HCT116 (cell line): ENCODE measurements around the gene CYP3A5. TPM values are rescaled to one million over a fixed set of nuclear protein-coding genes. Genes with fewer than 3 reads are reported as not detected.
"Not testable (repeated sequence)": the region's sequence is repeated elsewhere in the genome, so short reads cannot be mapped to it uniquely, and the experiment has no call there.

ENCODE experiments used
- ATAC-seq: fragments of 200-7000 bp; cut with Tn5 transposase; 2 replicates; pipeline ENCODE4 v1.9.1; 2020; ENCODE audit warnings: mild to moderate bottlenecking, moderate library complexity
- BruUV-seq: library from RNA; stranded (reverse); fragments of 400-500 nt; replicated peaks from 2 replicates; lab custom pipeline; 2021; lab: Mats Ljungman, UMichigan
- CTCF ChIA-PET: fragments of 300-600 bp; sonication (Branson Sonifier 250); formaldehyde crosslinking; loops from one replicate; lab custom pipeline; 2021; ENCODE audit warnings: antibody characterized with exemption; lab: Charles Lee
- POLR2A ChIA-PET: fragments of 300-600, 350-600 bp; sonication (Branson Sonifier 250); formaldehyde crosslinking; loops from one replicate; lab custom pipeline; 2021; ENCODE audit warnings: antibody characterized with exemption; lab: Charles Lee
- RAD21 ChIA-PET, 2 experiments: fragments of 300-600 bp; sonication (Branson Sonifier 250); formaldehyde crosslinking; loops; one replicate each; lab custom pipeline; 2023; ENCODE audit warnings: low total read pairs in 2 of 2; ENCODE audit not compliant: uncharacterized antibody in 2 of 2, unreplicated experiment in 2 of 2, low non-redundant PET in 1 of 2; lab: Charles Lee
- DNase-seq: peaks from one replicate; pipeline ENCODE4 v3.0.0-alpha.2; 2010; ENCODE audit warnings: low read depth, low spot score
- H2AFZ ChIP-seq: fragments of 200-600 bp; shearing (Covaris generic), sonication (generic); 2 replicates; pipeline ENCODE4 v1.6.1; 2017; ENCODE audit warnings: low read depth, mixed run types, mixed read lengths, antibody characterized with exemption, low read length; ENCODE audit not compliant: poor library complexity, severe bottlenecking
- H3K27ac ChIP-seq: 2 replicates; pipeline ENCODE4 v1.5.1; 2012; ENCODE audit warnings: low read depth, low read length
- H3K27me3 ChIP-seq: fragments of 200-600 bp; sonication (generic); 2 replicates; pipeline ENCODE4 v1.6.1; 2016; ENCODE audit warnings: mixed run types, low read length, mixed read lengths; ENCODE audit not compliant: insufficient read depth
- H3K36me3 ChIP-seq, 2 experiments: fragments of 200-500 bp in 1 of 2; fragments of 200-600 bp in 1 of 2; sonication (Bioruptor generic) in 1 of 2; sonication (generic) in 1 of 2; 2 replicates each; pipeline versions ENCODE4 v1.5.1 to v1.6.1; 2014 to 2016; ENCODE audit warnings: low read length in 2 of 2, inconsistent platforms in 1 of 2, mixed read lengths in 1 of 2, mixed run types in 1 of 2; ENCODE audit not compliant: insufficient read depth in 2 of 2, control insufficient read depth in 1 of 2
- H3K4me1 ChIP-seq, 2 experiments: fragments of 200-600 bp in 1 of 2; sonication (generic) in 1 of 2; 2 replicates each; pipeline versions ENCODE4 v1.5.1 to v1.6.1; 2012 to 2017; ENCODE audit warnings: low read length in 2 of 2, inconsistent platforms in 1 of 2, mild to moderate bottlenecking in 1 of 2, mixed read lengths in 1 of 2, mixed run types in 1 of 2, moderate library complexity in 1 of 2; ENCODE audit not compliant: insufficient read depth in 2 of 2, control insufficient read depth in 1 of 2
- H3K4me2 ChIP-seq: fragments of 200-600 bp; sonication (generic); 2 replicates; pipeline ENCODE4 v1.6.1; 2017; ENCODE audit warnings: mixed run types, low read length, mixed read lengths
- H3K4me3 ChIP-seq, 2 experiments: fragments of 200-600 bp in 1 of 2; sonication (generic) in 1 of 2; replicated peaks in 1 of 2; 2 replicates each; pipeline ENCODE4 v1.5.1; 2011 to 2016; ENCODE audit warnings: low read length in 2 of 2, control low read depth in 1 of 2, low read depth in 1 of 2, mild to moderate bottlenecking in 1 of 2, mixed read lengths in 1 of 2, mixed run types in 1 of 2
- H3K79me2 ChIP-seq: fragments of 200-600 bp; sonication (generic); 2 replicates; pipeline ENCODE4 v1.6.1; 2017; ENCODE audit warnings: mild to moderate bottlenecking, mixed run types, low read length, moderate library complexity, mixed read lengths; ENCODE audit not compliant: insufficient read depth
- H3K9ac ChIP-seq: fragments of 200-600 bp; sonication (generic); 2 replicates; pipeline ENCODE4 v1.6.1; 2016; ENCODE audit warnings: low read length, mixed read lengths
- H3K9me2 ChIP-seq: fragments of 200-600 bp; sonication (generic), shearing (Covaris generic); 2 replicates; pipeline ENCODE4 v1.6.1; 2017; ENCODE audit warnings: mixed run types, mild to moderate bottlenecking, moderate library complexity; ENCODE audit not compliant: insufficient read depth
- H3K9me3 ChIP-seq, 2 experiments: fragments of 200-500 bp in 1 of 2; fragments of 200-600 bp in 1 of 2; sonication (Bioruptor generic) in 1 of 2; sonication (generic) in 1 of 2; 2 replicates each; pipeline ENCODE4 v1.6.1; 2014 to 2017; ENCODE audit warnings: low read length in 2 of 2, mixed read lengths in 2 of 2, inconsistent platforms in 1 of 2, low read depth in 1 of 2, mild to moderate bottlenecking in 1 of 2, mixed run types in 1 of 2, moderate library complexity in 1 of 2; ENCODE audit not compliant: control insufficient read depth in 1 of 2, insufficient read depth in 1 of 2
- H4K20me1 ChIP-seq: fragments of 200-600 bp; sonication (generic), shearing (Covaris generic); 2 replicates; pipeline ENCODE4 v1.6.1; 2017; ENCODE audit warnings: mixed run types, mild to moderate bottlenecking, moderate library complexity; ENCODE audit not compliant: insufficient read depth
- CEBPB ChIP-seq: IDR thresholded peaks from 2 replicates; pipeline ENCODE4 v1.6.1; 2012; ENCODE audit warnings: low read depth
- EGR1 ChIP-seq: IDR thresholded peaks from 2 replicates; pipeline ENCODE4 v1.6.1; 2012; ENCODE audit warnings: low read depth
- ELF1 ChIP-seq: IDR thresholded peaks from 2 replicates; pipeline ENCODE4 v1.6.1; 2012; ENCODE audit warnings: low read depth, borderline replicate concordance
- EZH2 ChIP-seq: fragments of 200-600 bp; sonication (generic); IDR thresholded peaks from 2 replicates; pipeline ENCODE4 v1.6.1; 2017; ENCODE audit warnings: antibody characterized with exemption, mixed run types
- EZH2phosphoT487 ChIP-seq: fragments of 200-600 bp; IDR thresholded peaks from 2 replicates; pipeline ENCODE4 v1.6.1; 2018; ENCODE audit warnings: antibody characterized with exemption, borderline replicate concordance
- JUND ChIP-seq: IDR thresholded peaks from 2 replicates; pipeline ENCODE4 v1.6.1; 2012
- POLR2A ChIP-seq: IDR thresholded peaks from 2 replicates; pipeline ENCODE4 v1.7.0; 2011; ENCODE audit warnings: borderline replicate concordance; ENCODE audit not compliant: insufficient read depth, insufficient read length; ENCODE audit errors: extremely low read depth
- SIN3A ChIP-seq: IDR thresholded peaks from 2 replicates; pipeline ENCODE4 v1.6.1; 2012; ENCODE audit warnings: low read depth
- SP1 ChIP-seq: IDR thresholded peaks from 2 replicates; pipeline ENCODE4 v1.6.1; 2012; ENCODE audit warnings: low read depth
- SRF ChIP-seq: IDR thresholded peaks from 2 replicates; pipeline ENCODE4 v1.6.1; 2012; ENCODE audit warnings: low read depth
- YY1 ChIP-seq: IDR thresholded peaks from 2 replicates; pipeline ENCODE4 v1.6.1; 2011; ENCODE audit warnings: low read length, low read depth, moderate library complexity, mild to moderate bottlenecking; ENCODE audit not compliant: insufficient replicate concordance; ENCODE audit errors: extremely low read depth
- ZBTB33 ChIP-seq: IDR thresholded peaks from 2 replicates; pipeline ENCODE4 v1.6.1; 2011; ENCODE audit warnings: mild to moderate bottlenecking, low read length, moderate library complexity; ENCODE audit not compliant: insufficient replicate concordance; ENCODE audit errors: extremely low read depth
- intact Hi-C: fragments of 100-400 bp; cut with micrococcal nuclease; formaldehyde crosslinking; loops from 2 replicates; pipeline ENCODE4 v1.10.0; 2022
- total RNA-seq: library from RNA; stranded (reverse); gene quantifications from one replicate; pipeline ENCODE4 v1.2.1, GENCODE V29; 2021; ENCODE audit not compliant: unreplicated experiment

The CYP3A5 gene
- total RNA-seq, 1 experiment from 2014 or later = 1.5 TPM

- ATAC-seq = no peak
Measured at GRCh38 chr7:99653754-99654153, 26.0 kb downstream of the CYP3A5 start.

GRCh38 chr7:99653269-99653668, 26.5 kb downstream of the CYP3A5 start:
- H3K4me3 ChIP-seq, H3K4me1 ChIP-seq, H3K9me3 ChIP-seq, ATAC-seq, H3K27ac ChIP-seq, H3K36me3 ChIP-seq, H4K20me1 ChIP-seq, H3K27me3 ChIP-seq, RAD21 ChIA-PET, DNase-seq, BruUV-seq, intact Hi-C loops, CTCF ChIA-PET, H2AFZ ChIP-seq, H3K4me2 ChIP-seq, POLR2A ChIA-PET, H3K9me2 ChIP-seq, H3K79me2 ChIP-seq, H3K9ac ChIP-seq: not testable (repeated sequence)

More at GRCh38 chr7:99653754-99654153, 26.0 kb downstream of the CYP3A5 start:
- ChIA-PET CTCF (no interaction called here), POLR2A (no interaction called here), RAD21 (no interaction called here)
- Histone ChIP-seq H3K79me2 (no peaks in the 10 kb centered on the region), H2AFZ (no peak overlapping the region), H3K9ac (no peak overlapping the region), H3K27me3 (no peaks in the 10 kb centered on the region), H3K4me1 (no peaks in the 10 kb centered on the region), H3K36me3 (no peaks in the 10 kb centered on the region; a peak in 1 of 4 replicates), H3K9me3 (no peaks in the 10 kb centered on the region), H3K9me2 (no peaks in the 10 kb centered on the region), H3K4me2 (no peak overlapping the region), H3K27ac (no peak overlapping the region), H4K20me1 (no peaks in the 10 kb centered on the region), H3K4me3 (no peak overlapping the region)
- intact Hi-C loops = no loop called here
- BruUV-seq = no TSS peak
- no peak for DNase-seq
- no peak for TF ChIP-seq ELF1
- no peak for TF ChIP-seq SIN3A
- TF ChIP-seq EGR1 = no peak
- no peak for TF ChIP-seq EZH2phosphoT487
- TF ChIP-seq YY1 = no peak
- no peak for TF ChIP-seq CEBPB
- no peak for TF ChIP-seq SRF
- TF ChIP-seq JUND = no peak
- no peak for TF ChIP-seq SP1
- TF ChIP-seq POLR2A = no peak
- TF ChIP-seq EZH2 = no peak
- no peak for TF ChIP-seq ZBTB33
